Adrenal gland (tissue), 12 donors: ENCODE data around the gene KIF26A. TPM values are rescaled to one million over a fixed set of nuclear protein-coding genes. Genes with fewer than 3 reads are reported as not detected.

Experiments
- DNase-seq, 7 donors: peaks; one replicate each; pipeline ENCODE4 v3.0.0-alpha.2; 2019 to 2020
- H3K27ac ChIP-seq, 5 donors: fragments of 200-600 bp; sonication (generic) in 4 of 5; 1 replicate in 3 of 5; 2 replicates in 2 of 5; pipeline versions ENCODE4 v1.5.1 to v1.8.0; 2016 to 2020; ENCODE audit warnings: mild to moderate bottlenecking in 1 of 5
- H3K27me3 ChIP-seq: fragments of 200-600 bp; 2 replicates; pipeline ENCODE4 v1.8.0; 2021
- H3K36me3 ChIP-seq, 2 donors: fragments of 200-600 bp; replicated peaks in 1 of 2; 1 replicate in 1 of 2; 2 replicates in 1 of 2; pipeline versions ENCODE4 v1.5.1 to v1.8.0; 2018 to 2022
- H3K4me1 ChIP-seq, 2 donors: fragments of 200-600 bp; replicated peaks in 1 of 2; 1 replicate in 1 of 2; 2 replicates in 1 of 2; pipeline versions ENCODE4 v1.5.1 to v1.8.0; 2018 to 2021
- H3K4me3 ChIP-seq, 4 donors: fragments of 200-600 bp; sonication (generic) in 3 of 4; one replicate each; pipeline ENCODE4 v1.5.1; 2016 to 2018
- H3K9me3 ChIP-seq, 3 donors: fragments of 200-600 bp; sonication (generic) in 1 of 3; replicated peaks in 1 of 3; 1 replicate in 2 of 3; 2 replicates in 1 of 3; pipeline versions ENCODE4 v1.5.1 to v1.8.0; 2016 to 2021
- POLR2A ChIP-seq, 2 donors: fragments of 450-650 bp; IDR thresholded peaks; one replicate each; pipeline ENCODE4 v1.6.1; 2017; ENCODE audit warnings: antibody characterized with exemption in 2 of 2, mild to moderate bottlenecking in 2 of 2, moderate library complexity in 1 of 2
- WGBS, 4 donors: extraction: QIAGEN DNeasy Blood & Tissue Kit in 2 of 4; methylation state at CpG; one replicate each; pipeline versions ENCODE4 v1.1.5 to v1.1.7; 2013 to 2017; 5-methylcytosine and 5-hydroxymethylcytosine counted together
- intact Hi-C, 2 donors: fragments of 100-400 bp; cut with DNase I; formaldehyde crosslinking; loops; one replicate each; pipeline versions ENCODE4 v1.14.1 to v1.15.0; 2022 to 2023
- polyA plus RNA-seq, 3 donors: library from polyadenylated mRNA; stranded (reverse); fragments of 200-250 nt in 2 of 3; fragments of 350-450 nt in 1 of 3; fragmentation: Illumina TruSeq in 1 of 3; extraction: RNeasy Lipid Tissue Mini Kit (QIAGEN cat#74804) in 1 of 3; gene quantifications; one replicate each; pipeline ENCODE4 v1.2.3, GENCODE V29; 2013 to 2014
- total RNA-seq, 9 donors: library from RNA; depleted of rRNA in 4 of 9; stranded (reverse); fragments of >200 nt in 4 of 9; fragments of 120-200 nt in 1 of 9; fragmentation: NEBNext Ultra II Directional in 1 of 9; extraction: Animal tissue kit (Norgen Biotek cat#: 25700) in 1 of 9; gene quantifications; one replicate each; pipeline versions ENCODE4 v1.1.0 to v1.2.4, GENCODE V29; 2013 to 2023
- TF ChIP-seq, protein P1 (sequence below), 6 experiments: fragments of 450-650 bp in 4 of 6; fragments of 200-600 bp in 2 of 6; sonication (generic) in 1 of 6; IDR thresholded peaks; 1 replicate in 5 of 6; 2 replicates in 1 of 6; pipeline versions ENCODE4 v1.5.1 to v1.8.0; 2016 to 2021; ENCODE audit warnings: antibody characterized with exemption in 6 of 6, mild to moderate bottlenecking in 2 of 6, moderate library complexity in 1 of 6
- donor health status: healthy with polysubstance abuse.
- donor health status: Bipolar disorder and iron deficiency.
- donor health status: DM: yes; HTN: yes; CAD: no.
- donor health status: DM: no; HTN: no; CAD: no.
- donor health status: DM: no; HTN: no; CAD: no.
- donor health status: DM: yes; HTN: yes; CAD: no.

The KIF26A gene
- total and polyA plus RNA-seq, 12 donors = 0.49 to 23.9 (median 6.5) TPM

- H3K27me3 ChIP-seq = peaks cover 18% of the 10 kb centered on the region
- peak in 4 of 7 donors; percentile 5 to 44 (median 11) for DNase-seq
Observed at GRCh38 chr14:104142136-104142945, 4.0 kb downstream of the KIF26A start.

GRCh38 chr14:104142946-104143470, 4.6 kb downstream of the KIF26A start:
- DNase-seq = peak in 3 of 7 donors; percentile 10 to 47 (median 13)
- peaks cover 13% of the 10 kb centered on the region for H3K27me3 ChIP-seq
- no peak for TF ChIP-seq POLR2A (IDR thresholded peaks at IDR 0.05)
- TF ChIP-seq, protein P1, sequence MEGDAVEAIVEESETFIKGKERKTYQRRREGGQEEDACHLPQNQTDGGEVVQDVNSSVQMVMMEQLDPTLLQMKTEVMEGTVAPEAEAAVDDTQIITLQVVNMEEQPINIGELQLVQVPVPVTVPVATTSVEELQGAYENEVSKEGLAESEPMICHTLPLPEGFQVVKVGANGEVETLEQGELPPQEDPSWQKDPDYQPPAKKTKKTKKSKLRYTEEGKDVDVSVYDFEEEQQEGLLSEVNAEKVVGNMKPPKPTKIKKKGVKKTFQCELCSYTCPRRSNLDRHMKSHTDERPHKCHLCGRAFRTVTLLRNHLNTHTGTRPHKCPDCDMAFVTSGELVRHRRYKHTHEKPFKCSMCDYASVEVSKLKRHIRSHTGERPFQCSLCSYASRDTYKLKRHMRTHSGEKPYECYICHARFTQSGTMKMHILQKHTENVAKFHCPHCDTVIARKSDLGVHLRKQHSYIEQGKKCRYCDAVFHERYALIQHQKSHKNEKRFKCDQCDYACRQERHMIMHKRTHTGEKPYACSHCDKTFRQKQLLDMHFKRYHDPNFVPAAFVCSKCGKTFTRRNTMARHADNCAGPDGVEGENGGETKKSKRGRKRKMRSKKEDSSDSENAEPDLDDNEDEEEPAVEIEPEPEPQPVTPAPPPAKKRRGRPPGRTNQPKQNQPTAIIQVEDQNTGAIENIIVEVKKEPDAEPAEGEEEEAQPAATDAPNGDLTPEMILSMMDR (IDR thresholded peaks at IDR 0.05) = no peak
- no peaks in the 10 kb centered on the region for H3K9me3 ChIP-seq
- no peak overlapping the region for H3K4me3 ChIP-seq
- H3K27ac ChIP-seq = no peak overlapping the region
- H3K4me1 ChIP-seq = peaks cover 0 to 2% of the 10 kb centered on the region in 2 donors
- intact Hi-C loops = no loop called here
- no peaks in the 10 kb centered on the region for H3K36me3 ChIP-seq
- 72 to 87% (median 83%) methylated on average over 8 to 16 of the region's 16 CpGs for WGBS, 4 donors

More at GRCh38 chr14:104142136-104142945, 4.0 kb downstream of the KIF26A start:
- no peaks in the 10 kb centered on the region for H3K36me3 ChIP-seq
- WGBS, 4 donors = 81 to 83% (median 82%) methylated on average over 7 to 11 of the region's 11 CpGs
- peaks cover 0 to 7% of the 10 kb centered on the region in 2 donors for H3K4me1 ChIP-seq
- no peaks in the 10 kb centered on the region for H3K9me3 ChIP-seq
- intact Hi-C loops = no loop called here
- no peak overlapping the region for H3K27ac ChIP-seq
- H3K4me3 ChIP-seq = no peak overlapping the region
- TF ChIP-seq, protein P1 (IDR thresholded peaks at IDR 0.05) = no peak
- TF ChIP-seq POLR2A (IDR thresholded peaks at IDR 0.05) = no peak

GRCh38 chr14:104143521-104144452, 5.4 kb downstream of the KIF26A start:
- Histone ChIP-seq H3K36me3 (no peaks in the 10 kb centered on the region), H3K4me3 (no peak overlapping the region), H3K27me3 (peaks cover 7% of the 10 kb centered on the region), H3K9me3 (no peaks in the 10 kb centered on the region), H3K27ac (no peak overlapping the region), H3K4me1 (peaks cover 0 to 1% of the 10 kb centered on the region in 2 donors)
- peak in 5 of 7 donors; percentile 5 to 44 (median 8) for DNase-seq
- WGBS, 4 donors = 84 to 87% (median 86%) methylated on average over 15 to 26 of the region's 26 CpGs
- TF ChIP-seq, protein P1 (IDR thresholded peaks at IDR 0.05) = no peak
- intact Hi-C loops = no loop called here

DNA sequence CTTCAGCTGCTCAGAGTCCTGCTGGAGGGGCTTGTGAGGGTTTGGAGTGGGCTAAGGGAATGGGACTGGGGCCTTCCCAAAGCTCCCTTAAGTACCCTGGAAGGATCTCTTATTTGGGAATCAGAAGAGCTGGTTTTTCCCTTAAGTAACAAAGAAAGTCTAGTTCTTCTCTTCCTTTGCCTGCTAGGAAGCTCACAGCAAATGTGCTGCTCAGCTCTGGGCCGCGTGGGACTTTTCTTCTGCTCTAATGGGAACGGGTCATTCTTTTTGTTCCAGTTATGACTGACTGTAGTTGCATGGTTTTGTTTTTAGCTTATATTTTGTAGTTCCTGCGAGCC, 6.0 kb downstream of the KIF26A start:
- no peak overlapping the region for H3K27ac ChIP-seq
- H3K4me1 ChIP-seq = peaks cover 0 to 8% of the 10 kb centered on the region in 2 donors
- 79 to 87% (median 82%) methylated on average over 4 of the region's 4 CpGs for WGBS, 4 donors
- H3K36me3 ChIP-seq = no peaks in the 10 kb centered on the region
- no peak overlapping the region for H3K4me3 ChIP-seq
- intact Hi-C loops = no loop called here
- TF ChIP-seq, protein P1 (IDR thresholded peaks at IDR 0.05) = no peak
- TF ChIP-seq POLR2A (IDR thresholded peaks at IDR 0.05) = no peak
- peak in 2 of 7 donors; percentile 0 to 1 for DNase-seq
- H3K27me3 ChIP-seq = peaks cover under 1% of the 10 kb centered on the region
- H3K9me3 ChIP-seq = no peaks in the 10 kb centered on the region
